C4-2B (cell line): ENCODE results near the gene SHLD2.
"Not testable (repeated sequence)": the region's sequence is repeated elsewhere in the genome, so short reads cannot be mapped to it uniquely, and the experiment has no call there.

Experiments used
- CTCF ChIP-seq: fragments of 450-650 bp; conservative IDR thresholded peaks from 2 replicates; pipeline ENCODE4 v1.5.1; 2017; ENCODE audit warnings: mild to moderate bottlenecking
- ZFX ChIP-seq: fragments of 450-650 bp; IDR thresholded peaks from 2 replicates; pipeline ENCODE4 v1.6.1; 2017

GRCh38 chr10:87225148-87225547 is 130.1 kb downstream of the SHLD2 start, which contains the start of gene NUTM2A:
- TF ChIP-seq CTCF, ZFX: not testable (repeated sequence)
